CD4-positive, alpha-beta T cell treated with Interleukin-17A for 1 hour (primary cell): ENCODE measurements around the gene OR51E2.
A peak's percentile ranks its signal among the peaks of the same experiment; 100 is the strongest.

Source experiments
- DNase-seq: peaks from one replicate; pipeline ENCODE4 v3.0.0-alpha.2; 2020

The OR51E2 gene

GRCh38 chr11:4658629-4659445 is 38.8 kb downstream of the OR51E2 start:
- no peak for DNase-seq

- DNase-seq: no peak
Measured at GRCh38 chr11:4654635-4655369, 42.9 kb downstream of the OR51E2 start.

GRCh38 chr11:4647766-4648165 is 49.9 kb downstream of the OR51E2 start:
- no peak for DNase-seq

GRCh38 chr11:4645974-4646373 is 51.7 kb downstream of the OR51E2 start:
- DNase-seq: no peak

- DNase-seq: no peak
Measured at GRCh38 chr11:4644233-4644632, 53.4 kb downstream of the OR51E2 start.

GRCh38 chr11:4643682-4644081 is 54.0 kb downstream of the OR51E2 start, which contains the start of gene OR51E1:
TSS of gene OR51E1 (plus strand) at chr11:4643982. CDS start at chr11:4652527, 8,545 bp downstream.
- no peak for DNase-seq

GRCh38 chr11:4643076-4643475 is 54.6 kb downstream of the OR51E2 start:
- DNase-seq: no peak

GRCh38 chr11:4642043-4642442 is 55.6 kb downstream of the OR51E2 start:
- DNase-seq: no peak

- DNase-seq: no peak
Measured at GRCh38 chr11:4641501-4641900, 56.2 kb downstream of the OR51E2 start.

GRCh38 chr11:4639931-4640330 is 57.7 kb downstream of the OR51E2 start:
- no peak for DNase-seq

- no peak for DNase-seq
Measured at GRCh38 chr11:4637662-4638047, 60.0 kb downstream of the OR51E2 start.

- peak; percentile 67 for DNase-seq
Measured at GRCh38 chr11:4636962-4637661, 60.5 kb downstream of the OR51E2 start, which contains the start of gene OR51D1. TSS of gene OR51D1 (plus strand) at chr11:4637477. CDS start at chr11:4639791, 2,314 bp downstream.

- no peak for DNase-seq
Measured at GRCh38 chr11:4636136-4636535, 61.5 kb downstream of the OR51E2 start.
